Spinal cord (tissue), 10 donors: ENCODE measurements around the gene NID2. TPM values are rescaled to one million over a fixed set of nuclear protein-coding genes. Genes with fewer than 3 reads are reported as not detected.

Experiments
- DNase-seq, 6 donors: peaks; one replicate each; pipeline versions ENCODE4 v3.0.0 to v3.0.0-alpha.2; 2013 to 2015; ENCODE audit warnings: low spot score in 6 of 6, low read depth in 4 of 6
- H3K27ac ChIP-seq: one replicate; pipeline ENCODE4 v1.5.1; 2013; ENCODE audit warnings: low read depth, low read length, control low read depth
- H3K27me3 ChIP-seq: one replicate; pipeline ENCODE4 v1.6.1; 2013; ENCODE audit warnings: low read length; ENCODE audit not compliant: control insufficient read depth, insufficient read depth
- H3K36me3 ChIP-seq: one replicate; pipeline ENCODE4 v1.6.1; 2013; ENCODE audit warnings: low read length; ENCODE audit not compliant: control insufficient read depth, insufficient read depth
- H3K4me1 ChIP-seq: one replicate; pipeline ENCODE4 v1.6.1; 2013; ENCODE audit warnings: low read length; ENCODE audit not compliant: control insufficient read depth, insufficient read depth
- H3K4me3 ChIP-seq: one replicate; pipeline ENCODE4 v1.5.1; 2013; ENCODE audit warnings: low read depth, low read length, control low read depth
- H3K9me3 ChIP-seq: one replicate; pipeline ENCODE4 v1.6.1; 2013; ENCODE audit warnings: low read length; ENCODE audit not compliant: control insufficient read depth, insufficient read depth
- WGBS: methylation state at CpG from one replicate; pipeline ENCODE4 v1.1.5; 2013; ENCODE audit warnings: missing lambda C conversion rate; ENCODE audit not compliant: insufficient coverage; 5-methylcytosine and 5-hydroxymethylcytosine counted together
- long read RNA-seq, 4 donors: transcript quantifications; one replicate each; lab custom pipeline, GENCODE V29; 2026
- polyA plus RNA-seq, 2 donors: library from polyadenylated mRNA; unstranded; fragments of 120-200 nt; gene quantifications; one replicate each; pipeline ENCODE4 v1.2.1, GENCODE V29; 2013; ENCODE audit not compliant: insufficient read length in 2 of 2
- total RNA-seq, 2 donors: library from RNA; depleted of rRNA in 1 of 2; stranded (reverse); fragments of 120-200 nt in 1 of 2; fragments of >200 nt in 1 of 2; gene quantifications; one replicate each; pipeline versions ENCODE4 v1.2.3 to v1.2.4, GENCODE V29; 2013 to 2014
- donor health status: healthy.

The NID2 gene
- total RNA-seq, result 100 to 1,000 TPM; 106 to 270 TPM
- polyA plus RNA-seq, result 10 to 100 TPM; 36.9 to 79.5 TPM
- long read RNA-seq, donor 1, full-length matches to known transcripts, result 2 of 10 reads
- long read RNA-seq, donor 1, partial matches to known transcripts, result 8 of 10 reads
- long read RNA-seq, donor 1, other reads (novel, unspliced or antisense), result 0 of 10 reads
- long read RNA-seq, donor 2, partial matches to known transcripts, result 0 of 1 reads
- long read RNA-seq, donor 2, other reads (novel, unspliced or antisense), result 0 of 1 reads
- long read RNA-seq, donor 3, partial matches to known transcripts, result 6 of 7 reads
- long read RNA-seq, donor 3, other reads (novel, unspliced or antisense), result 0 of 7 reads
- long read RNA-seq, donor 4, full-length matches to known transcripts, result 14 of 128 reads
- long read RNA-seq, donor 4, partial matches to known transcripts, result 114 of 128 reads
- long read RNA-seq, donor 4, other reads (novel, unspliced or antisense), result 0 of 128 reads

GRCh38 chr14:52068615-52069306 lies at the start of gene NID2:
Gene NID2, minus strand, starts transcription at chr14:52069059. Its CDS starts 65 bp downstream, at chr14:52068994.
- DNase-seq, result peak in 5 of 6 donors; percentile 53 to 92 (median 64)
- H3K9me3 ChIP-seq, result no peaks in the 10 kb centered on the region
- peaks cover 25% of the 10 kb centered on the region for H3K4me1 ChIP-seq
- H3K4me3 ChIP-seq, result peak within 1 kb of the TSS; percentile 82
- under 1% methylated on average over 57 of the region's 57 CpGs for WGBS
- peaks cover 31% of the 10 kb centered on the region for H3K27me3 ChIP-seq
- H3K36me3 ChIP-seq, result no peaks in the 10 kb centered on the region
- H3K27ac ChIP-seq, result peak within 1 kb of the TSS; percentile 94

- 77% methylated on average over 9 of the region's 14 CpGs for WGBS
- H3K4me3 ChIP-seq, result no peak overlapping the region
- H3K36me3 ChIP-seq, result no peaks in the 10 kb centered on the region
- H3K27me3 ChIP-seq, result no peaks in the 10 kb centered on the region
- no peak for DNase-seq
- H3K9me3 ChIP-seq, result no peaks in the 10 kb centered on the region
- H3K27ac ChIP-seq, result peak overlapping the region; percentile 94
- peaks cover 3% of the 10 kb centered on the region for H3K4me1 ChIP-seq
Measured at GRCh38 chr14:52117111-52117832, 48.4 kb upstream of the NID2 start.

- H3K36me3 ChIP-seq, result no peaks in the 10 kb centered on the region
- no peak overlapping the region for H3K27ac ChIP-seq
- no peak for DNase-seq
- no peaks in the 10 kb centered on the region for H3K9me3 ChIP-seq
- no peak overlapping the region for H3K4me3 ChIP-seq
- peaks cover 3% of the 10 kb centered on the region for H3K4me1 ChIP-seq
- no peaks in the 10 kb centered on the region for H3K27me3 ChIP-seq
Measured at GRCh38 chr14:52115286-52115685, 46.4 kb upstream of the NID2 start.

- DNase-seq, result no peak
- Histone ChIP-seq H3K36me3 (no peaks in the 10 kb centered on the region), H3K27me3 (no peaks in the 10 kb centered on the region), H3K4me1 (peaks cover 3% of the 10 kb centered on the region), H3K9me3 (no peaks in the 10 kb centered on the region), H3K27ac (no peak overlapping the region), H3K4me3 (no peak overlapping the region)
Measured at GRCh38 chr14:52112336-52113018, 43.6 kb upstream of the NID2 start.

GRCh38 chr14:52111583-52111982 lies 42.7 kb upstream of the NID2 start:
- no peaks in the 10 kb centered on the region for H3K4me1 ChIP-seq
- H3K27me3 ChIP-seq, result no peaks in the 10 kb centered on the region
- no peaks in the 10 kb centered on the region for H3K9me3 ChIP-seq
- H3K27ac ChIP-seq, result no peak overlapping the region
- no CpG with 5 or more reads among the region's 4 CpGs for WGBS
- no peak for DNase-seq
- no peak overlapping the region for H3K4me3 ChIP-seq
- no peaks in the 10 kb centered on the region for H3K36me3 ChIP-seq

GRCh38 chr14:52110441-52111086 lies 41.7 kb upstream of the NID2 start:
- no peak for DNase-seq
- WGBS, result 97% methylated on average over 2 of the region's 5 CpGs
- H3K4me3 ChIP-seq, result no peak overlapping the region
- H3K27ac ChIP-seq, result no peak overlapping the region
- no peaks in the 10 kb centered on the region for H3K27me3 ChIP-seq
- H3K36me3 ChIP-seq, result no peaks in the 10 kb centered on the region
- H3K4me1 ChIP-seq, result no peaks in the 10 kb centered on the region
- no peaks in the 10 kb centered on the region for H3K9me3 ChIP-seq

GRCh38 chr14:52108823-52109222 lies 40.0 kb upstream of the NID2 start:
- H3K4me1 ChIP-seq, result no peaks in the 10 kb centered on the region
- no peaks in the 10 kb centered on the region for H3K9me3 ChIP-seq
- no peak overlapping the region for H3K27ac ChIP-seq
- H3K36me3 ChIP-seq, result no peaks in the 10 kb centered on the region
- no peak overlapping the region for H3K4me3 ChIP-seq
- H3K27me3 ChIP-seq, result no peaks in the 10 kb centered on the region
- no peak for DNase-seq
- no CpG with 5 or more reads among the region's 1 CpG for WGBS

GRCh38 chr14:52106840-52107239 lies 38.0 kb upstream of the NID2 start:
- Histone ChIP-seq H3K36me3 (no peaks in the 10 kb centered on the region), H3K4me3 (no peak overlapping the region), H3K27me3 (no peaks in the 10 kb centered on the region), H3K27ac (no peak overlapping the region), H3K4me1 (no peaks in the 10 kb centered on the region), H3K9me3 (no peaks in the 10 kb centered on the region)
- peak in 1 of 6 donors; percentile 13 for DNase-seq
- WGBS, result 60% methylated on average over 3 of the region's 5 CpGs

GRCh38 chr14:52103416-52103815 lies 34.6 kb upstream of the NID2 start:
- no peaks in the 10 kb centered on the region for H3K36me3 ChIP-seq
- no peak overlapping the region for H3K27ac ChIP-seq
- no peak overlapping the region for H3K4me3 ChIP-seq
- 89% methylated on average over 8 of the region's 8 CpGs for WGBS
- no peak for DNase-seq
- H3K9me3 ChIP-seq, result no peaks in the 10 kb centered on the region
- H3K27me3 ChIP-seq, result no peaks in the 10 kb centered on the region
- H3K4me1 ChIP-seq, result no peaks in the 10 kb centered on the region
